Hepatocyte (in vitro differentiated cells): ENCODE data around the gene FRY.

Experiments
- CTCF ChIP-seq: fragments of 200-600 bp; sonication (generic); IDR thresholded peaks from 2 replicates; pipeline ENCODE4 v1.5.1; 2016; ENCODE audit warnings: antibody characterized with exemption, mild to moderate bottlenecking; ENCODE audit not compliant: poor library complexity
- EZH2 ChIP-seq: fragments of 200-600 bp; sonication (generic); IDR thresholded peaks from 2 replicates; pipeline ENCODE4 v1.6.1; 2016; ENCODE audit warnings: antibody characterized with exemption, mild to moderate bottlenecking, borderline replicate concordance
- EZH2phosphoT487 ChIP-seq: fragments of 200-600 bp; sonication (generic); IDR thresholded peaks from one replicate; pipeline ENCODE4 v1.6.1; 2018; ENCODE audit warnings: antibody characterized with exemption, mild to moderate bottlenecking, low read depth, moderate library complexity; ENCODE audit not compliant: unreplicated experiment, severe bottlenecking

- no peak for TF ChIP-seq EZH2phosphoT487
- no peak for TF ChIP-seq CTCF
- TF ChIP-seq EZH2 = no peak
These were observed 82.8 kb downstream of the FRY start for GRCh38 chr13:32114284-32114950.
